ENCODE measurements around the gene KRT80. TPM values are rescaled to one million over a fixed set of nuclear protein-coding genes. Genes with fewer than 3 reads are reported as not detected.

Gene KRT80
- total and polyA plus RNA-seq, 2 of the 13 experiments (the other 11 are each of a cell fraction or from before 2014, with no cell fraction given): 0.27 to 0.53 TPM

- TF ChIP-seq ZNF512 (CRISPR knock-in tag; IDR thresholded peaks at IDR 0.05): no peak
Observed at GRCh38 chr12:52180971-52181628, 10.7 kb downstream of the KRT80 start (continued).

DNA sequence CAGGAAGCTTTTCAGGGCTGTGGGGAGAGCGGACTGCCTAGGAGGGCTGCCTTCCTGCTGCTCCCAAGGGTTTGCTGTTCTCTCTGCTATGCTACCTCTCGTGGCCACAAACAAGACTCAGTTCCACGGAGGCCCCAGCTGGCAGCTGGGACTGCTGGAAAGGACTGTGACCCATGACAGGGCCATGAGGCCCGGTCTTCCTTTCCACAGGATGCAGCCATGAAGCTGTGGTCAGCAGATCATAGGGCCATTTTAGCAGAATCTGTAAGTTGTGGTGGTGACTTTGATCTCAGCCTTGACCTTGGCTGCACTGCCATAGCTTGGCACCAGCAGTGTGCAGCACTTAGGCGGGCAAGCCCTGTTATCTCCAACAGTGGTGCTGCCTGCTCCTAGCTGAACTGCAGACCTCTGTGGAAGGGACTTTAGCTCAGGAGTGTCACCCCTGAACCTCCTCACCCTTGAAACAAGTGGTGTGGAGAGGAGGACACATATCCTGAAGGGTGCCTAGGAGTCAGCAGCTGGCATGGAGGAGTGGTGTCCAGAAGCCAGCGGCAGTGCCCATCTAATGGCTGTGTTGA lies 12.3 kb downstream of the KRT80 start:
- Histone ChIP-seq H3K79me2 (ENCODE audit: insufficient read depth, low read length) (no peaks in the 10 kb centered on the region), H3K4me2 (ENCODE audit: low read depth, low read length) (no peak overlapping the region), H3K36me3 (replicated peaks in 1 of 2; ENCODE audit: control insufficient read depth in 1 of 2, insufficient read depth in 2 of 2, low read length in 2 of 2) (no peaks in the 10 kb centered on the region), H3K27ac (ENCODE audit: extremely low read length, insufficient read depth, low read length) (no peak overlapping the region), H3K4me3 (replicated peaks in 1 of 3; ENCODE audit: insufficient read depth in 1 of 3, low read depth in 2 of 3, low read length in 3 of 3) (no peak overlapping the region), H3K4me1 (ENCODE audit: insufficient read depth, low read length) (peaks cover 18% of the 10 kb centered on the region), H4K20me1 (ENCODE audit: insufficient read depth, low read length) (no peaks in the 10 kb centered on the region), H2AFZ (ENCODE audit: low read length) (no peak overlapping the region), H3K9me3 (ENCODE audit: low read length) (no peaks in the 10 kb centered on the region), H3K27me3 (ENCODE audit: control insufficient read depth in 1 of 2, insufficient read depth in 2 of 2, low read length in 2 of 2) (no peaks in the 10 kb centered on the region; a peak in 1 of 5 replicates), H3K9ac (ENCODE audit: insufficient read depth, low read depth, low read length) (no peak overlapping the region)
- ChIA-PET POLR2A (no interaction called here), CTCF (ENCODE audit: low intra/inter-chr PET ratio, low total read pairs) (no interaction called here)
- TF ChIP-seq ZSCAN21 (CRISPR knock-in tag; IDR thresholded peaks at IDR 0.05; ENCODE audit: borderline replicate concordance): no peak
- no peak for TF ChIP-seq TRIM24 (CRISPR knock-in tag; IDR thresholded peaks at IDR 0.05)
- no peak for TF ChIP-seq KAT7 (CRISPR knock-in tag; IDR thresholded peaks at IDR 0.05; ENCODE audit: borderline replicate concordance)
- TF ChIP-seq ZNF407 (CRISPR knock-in tag; IDR thresholded peaks at IDR 0.05; ENCODE audit: not compliant biosample characterization): no peak
- no peak for FAIRE-seq
- no TSS peak for BruUV-seq (replicated peaks)
- intact Hi-C loops (cut with micrococcal nuclease; ENCODE audit: unreplicated experiment) (no loop called here), in situ Hi-C loops (cut with HindIII; ENCODE audit: extremely low pct_ligation_motif_present, low pct_unique_long_range_greater_than_20kb) (no loop called here)
- no peak for DNase-seq (ENCODE audit: low spot score)
- ATAC-seq: no peak
- 75% methylated on average over 1 of the region's 6 CpGs for WGBS (ENCODE audit: low lambda C conversion rate)
